Activated CD8-positive, alpha-beta memory T cell treated with anti-CD3 and anti-CD28 coated beads, Interleukin-2, amount 50 U/mL, for 1 hour (primary cell): ENCODE data around the gene SRXN1.

ENCODE experiments used
- DNase-seq: peaks from one replicate; pipeline ENCODE4 v3.0.0-alpha.2; 2020; ENCODE audit errors: extremely low read depth

The SRXN1 gene

GRCh38 chr20:607476-607875, 45.5 kb downstream of the SRXN1 start:
- DNase-seq = no peak

DNA sequence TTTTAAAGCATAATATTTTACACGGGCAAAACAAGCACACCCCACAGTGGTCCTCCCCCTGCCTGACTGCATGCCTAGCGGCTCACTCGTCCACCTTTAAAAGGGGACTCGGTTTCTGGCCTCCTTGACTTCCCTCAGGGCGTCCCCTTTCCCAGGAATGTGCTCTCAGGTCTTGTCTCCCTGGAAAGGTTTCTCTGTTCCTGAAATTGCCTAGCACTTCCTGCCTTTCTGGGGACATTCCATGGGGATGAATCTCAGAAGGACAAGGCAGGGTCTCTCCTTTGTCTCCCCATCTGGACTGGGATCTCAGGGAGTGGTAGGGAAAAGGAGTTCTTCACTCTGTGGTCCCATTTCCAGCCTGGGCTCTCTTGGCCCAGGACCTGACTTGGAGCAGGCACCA, 47.8 kb downstream of the SRXN1 start:
- DNase-seq = no peak

- DNase-seq = no peak
Measured at GRCh38 chr20:603116-603640, 49.8 kb downstream of the SRXN1 start.

DNA sequence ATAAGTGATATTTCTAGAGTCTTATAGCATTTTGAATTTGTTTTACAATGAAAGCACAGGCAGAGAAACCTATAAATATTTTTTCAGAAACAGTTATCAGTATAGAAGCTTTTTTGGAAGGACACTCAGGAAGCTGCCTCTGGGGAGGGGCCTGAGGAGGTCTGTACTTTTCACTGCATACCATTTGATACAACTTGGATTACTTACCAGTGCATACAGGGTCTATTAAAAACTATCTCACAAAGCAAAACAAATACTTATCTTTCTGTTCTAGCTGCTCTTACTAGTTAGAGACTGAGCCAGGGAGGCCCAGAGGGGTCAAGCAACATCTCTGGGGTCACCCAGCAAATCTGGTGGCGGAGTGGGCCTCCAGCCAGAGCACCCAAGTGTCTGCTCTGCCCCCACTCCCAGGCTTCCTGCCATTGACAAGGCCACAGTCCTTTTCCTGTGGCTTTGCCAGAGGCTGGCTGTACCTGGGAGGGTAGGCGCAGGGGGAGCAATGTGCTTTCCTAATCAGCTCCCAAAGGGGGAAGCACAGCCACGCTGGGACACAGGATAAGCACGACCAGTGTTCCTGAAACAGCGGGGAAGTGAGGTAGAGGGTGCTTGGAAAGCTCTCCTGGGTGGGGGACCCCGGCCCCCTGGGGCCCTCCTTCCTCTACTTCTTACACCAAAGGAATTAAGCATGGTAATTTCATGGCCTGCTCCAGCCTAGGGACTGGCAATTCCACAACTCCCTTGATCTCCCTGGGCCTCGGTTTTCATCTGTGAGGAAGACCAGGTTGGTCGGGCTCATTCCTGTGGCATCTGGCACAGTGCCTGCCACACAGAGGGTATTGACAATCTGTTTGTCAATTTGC, 50.7 kb downstream of the SRXN1 start:
- no peak for DNase-seq

DNA sequence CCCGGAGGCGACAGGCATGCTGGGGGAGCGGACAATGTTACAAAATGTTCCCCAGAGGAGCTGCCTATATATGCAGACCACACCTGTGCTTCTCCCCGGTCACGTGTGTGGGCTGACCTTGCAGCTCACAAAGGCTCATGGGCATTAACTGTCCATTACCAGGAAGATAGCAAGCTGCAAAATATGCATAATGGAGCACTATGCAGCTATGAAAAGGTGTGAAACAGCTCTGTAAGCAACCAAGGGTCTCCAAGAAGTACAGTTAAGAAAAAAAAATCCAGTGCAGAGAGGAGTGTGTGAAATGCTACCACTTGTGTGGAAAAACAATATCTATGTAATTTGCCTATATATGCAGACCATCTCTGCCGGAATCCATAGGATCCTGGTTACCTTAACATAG, 52.3 kb downstream of the SRXN1 start:
- DNase-seq = no peak

GRCh38 chr20:600141-600540, 52.9 kb downstream of the SRXN1 start:
- no peak for DNase-seq

DNA sequence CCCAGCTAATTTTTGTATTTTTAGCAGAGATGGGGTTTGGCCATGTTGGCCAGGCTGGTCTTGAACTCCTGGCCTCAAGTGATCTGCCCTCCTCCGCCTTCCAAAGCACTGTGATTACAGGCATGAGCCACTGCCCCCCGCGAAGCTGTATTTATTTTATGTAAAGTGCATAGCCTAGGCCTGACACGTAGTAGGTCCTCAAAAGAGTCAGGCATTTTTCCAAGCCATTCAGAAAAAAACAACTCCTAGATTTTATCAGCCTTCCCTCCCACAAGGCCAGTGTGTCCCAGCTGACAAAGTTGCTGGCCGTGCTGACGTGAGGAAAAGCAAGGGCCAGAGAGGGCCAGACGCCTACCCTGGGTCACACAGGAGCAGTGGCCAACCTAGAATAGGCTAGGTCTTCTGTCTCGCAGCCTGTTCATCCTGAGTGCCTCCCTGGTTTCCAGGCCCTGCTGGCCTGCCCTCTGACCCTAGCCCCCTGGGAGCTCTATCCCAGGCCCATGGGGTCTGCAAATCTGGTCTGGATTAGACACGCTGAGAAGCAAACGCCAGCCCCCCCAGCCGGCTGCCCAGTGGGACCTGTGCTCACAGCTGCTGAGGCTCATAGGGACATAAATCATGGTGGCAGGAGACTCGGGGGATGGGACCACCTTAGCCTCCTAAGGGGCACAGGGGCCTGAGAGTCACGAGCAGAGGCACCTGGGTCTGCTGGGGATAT, 54.7 kb downstream of the SRXN1 start:
- no peak for DNase-seq

DNA sequence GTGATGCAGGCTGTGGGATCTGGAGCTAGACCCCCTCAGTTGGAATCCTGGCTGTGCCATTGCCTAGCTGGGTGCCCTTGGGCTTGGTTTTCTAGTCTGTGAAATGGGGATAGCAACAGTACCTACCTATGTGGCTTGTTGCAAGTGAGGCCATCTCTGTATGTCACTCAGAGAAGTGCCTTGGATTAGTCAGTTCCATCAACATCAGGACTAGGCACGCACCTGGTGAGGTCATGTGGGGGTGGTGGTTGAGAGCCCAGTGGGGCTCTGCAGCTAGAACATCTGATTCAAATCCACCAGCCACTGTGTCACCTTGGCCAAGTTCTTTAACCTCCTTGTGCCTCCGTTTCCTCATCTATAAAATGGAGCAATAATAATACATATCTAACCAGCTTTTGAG, 55.4 kb downstream of the SRXN1 start:
- DNase-seq = no peak
